Neural cell (in vitro differentiated cells): ENCODE results near the gene MAPK4.

Experiments used
- CTCF ChIP-seq: fragments of 450-650 bp; IDR thresholded peaks from 2 replicates; pipeline ENCODE4 v1.5.1; 2014; ENCODE audit warnings: antibody characterized with exemption, mild to moderate bottlenecking, moderate library complexity; ENCODE audit not compliant: poor library complexity, severe bottlenecking
- EP300 ChIP-seq: fragments of 450-650 bp; conservative IDR thresholded peaks from 2 replicates; pipeline ENCODE4 v1.6.1; 2014; ENCODE audit warnings: antibody characterized with exemption, mild to moderate bottlenecking, moderate library complexity; ENCODE audit not compliant: poor library complexity, severe bottlenecking
- EZH2 ChIP-seq: fragments of 200-600, 300-800 bp; shearing (Covaris generic), sonication (generic); IDR thresholded peaks from 2 replicates; pipeline ENCODE4 v1.6.1; 2014; ENCODE audit warnings: antibody characterized with exemption, low read length, borderline replicate concordance, mild to moderate bottlenecking; ENCODE audit not compliant: insufficient read depth, poor library complexity, severe bottlenecking
- MXI1 ChIP-seq: fragments of 450-650 bp; conservative IDR thresholded peaks from 2 replicates; pipeline ENCODE4 v1.6.1; 2014; ENCODE audit warnings: antibody characterized with exemption, mild to moderate bottlenecking; ENCODE audit not compliant: poor library complexity, severe bottlenecking
- POLR2AphosphoS5 ChIP-seq: IDR thresholded peaks from 2 replicates; pipeline ENCODE4 v1.6.1; 2012
- RAD21 ChIP-seq: fragments of 450-650 bp; conservative IDR thresholded peaks from 2 replicates; pipeline ENCODE4 v1.6.1; 2014; ENCODE audit warnings: antibody characterized with exemption, mild to moderate bottlenecking, moderate library complexity
- REST ChIP-seq: IDR thresholded peaks from 2 replicates; pipeline ENCODE4 v1.6.1; 2012; ENCODE audit warnings: borderline replicate concordance
- TAF1 ChIP-seq: IDR thresholded peaks from 2 replicates; pipeline ENCODE4 v1.6.1; 2012; ENCODE audit warnings: low read depth

GRCh38 chr18:50776383-50776782, 216.5 kb downstream of the MAPK4 start:
- TF ChIP-seq CTCF (no peak), MXI1 (no peak), REST (no peak), EZH2 (no peak), POLR2AphosphoS5 (no peak), EP300 (no peak), TAF1 (no peak), RAD21 (no peak)
